Measurements from ENCODE around the gene SIGLEC5.

DNA sequence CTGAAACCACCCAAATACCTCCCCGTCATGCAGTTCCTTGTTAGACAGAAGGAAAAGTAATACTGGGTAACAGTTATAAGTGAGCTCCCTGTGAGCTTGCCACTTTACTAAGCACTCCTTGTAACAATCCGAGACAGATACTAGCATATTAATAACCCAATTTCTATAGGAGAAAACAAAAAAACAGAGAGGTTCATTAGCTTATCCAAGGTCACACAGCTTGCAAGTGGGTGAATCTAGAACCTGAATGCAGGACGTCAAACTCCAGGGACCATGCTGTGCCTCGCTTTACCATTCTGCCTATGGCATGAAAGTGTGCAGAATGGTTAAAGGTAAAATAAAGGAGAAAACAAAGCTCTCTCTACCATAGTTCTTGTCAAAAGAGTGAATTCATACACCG is 15.4 kb downstream of the SIGLEC5 start:
- TF ChIP-seq, protein P1, sequence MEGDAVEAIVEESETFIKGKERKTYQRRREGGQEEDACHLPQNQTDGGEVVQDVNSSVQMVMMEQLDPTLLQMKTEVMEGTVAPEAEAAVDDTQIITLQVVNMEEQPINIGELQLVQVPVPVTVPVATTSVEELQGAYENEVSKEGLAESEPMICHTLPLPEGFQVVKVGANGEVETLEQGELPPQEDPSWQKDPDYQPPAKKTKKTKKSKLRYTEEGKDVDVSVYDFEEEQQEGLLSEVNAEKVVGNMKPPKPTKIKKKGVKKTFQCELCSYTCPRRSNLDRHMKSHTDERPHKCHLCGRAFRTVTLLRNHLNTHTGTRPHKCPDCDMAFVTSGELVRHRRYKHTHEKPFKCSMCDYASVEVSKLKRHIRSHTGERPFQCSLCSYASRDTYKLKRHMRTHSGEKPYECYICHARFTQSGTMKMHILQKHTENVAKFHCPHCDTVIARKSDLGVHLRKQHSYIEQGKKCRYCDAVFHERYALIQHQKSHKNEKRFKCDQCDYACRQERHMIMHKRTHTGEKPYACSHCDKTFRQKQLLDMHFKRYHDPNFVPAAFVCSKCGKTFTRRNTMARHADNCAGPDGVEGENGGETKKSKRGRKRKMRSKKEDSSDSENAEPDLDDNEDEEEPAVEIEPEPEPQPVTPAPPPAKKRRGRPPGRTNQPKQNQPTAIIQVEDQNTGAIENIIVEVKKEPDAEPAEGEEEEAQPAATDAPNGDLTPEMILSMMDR (conservative IDR thresholded peaks at IDR 0.05; ENCODE audit: low read depth, low read length), result no peak
- no peak for TF ChIP-seq EZH2phosphoT487 (IDR thresholded peaks at IDR 0.05; ENCODE audit: borderline replicate concordance, low read length)

Measured in PC-3 (cell line).